HG03575 (cell line): ENCODE data around the gene MRPL58.
"Not testable (repeated sequence)": the region's sequence is repeated elsewhere in the genome, so short reads cannot be mapped to it uniquely, and the experiment has no call there.

Experiments used
- ATAC-seq: cut with Tn5 transposase; IDR thresholded peaks from one replicate; pipeline ENCODE4 v1.9.1; 2021; ENCODE audit not compliant: unreplicated experiment, insufficient number of reproducible peaks, low FRiP score; ENCODE audit errors: extremely low read depth

The MRPL58 gene

GRCh38 chr17:75009139-75009724, 3.2 kb upstream of the MRPL58 start:
- no peak for ATAC-seq

GRCh38 chr17:75010683-75011400, 1.6 kb upstream of the MRPL58 start:
- no peak for ATAC-seq

- ATAC-seq = no peak
These were observed 922 bp upstream of the MRPL58 start for GRCh38 chr17:75011401-75012095.

GRCh38 chr17:75012096-75012345, 449 bp upstream of the MRPL58 start:
- no peak for ATAC-seq

GRCh38 chr17:75013092-75013559, 656 bp downstream of the MRPL58 start:
- no peak for ATAC-seq

- no peak for ATAC-seq
These were observed 6.7 kb downstream of the MRPL58 start for GRCh38 chr17:75019146-75019545.

- no peak for ATAC-seq
These were observed 7.2 kb downstream of the MRPL58 start for GRCh38 chr17:75019710-75020109.

- no peak for ATAC-seq
These were observed 8.1 kb downstream of the MRPL58 start for GRCh38 chr17:75020331-75021110.

GRCh38 chr17:75024686-75025397, 12.4 kb downstream of the MRPL58 start:
- no peak for ATAC-seq

GRCh38 chr17:75025398-75025734, 12.9 kb downstream of the MRPL58 start:
- ATAC-seq = not testable (repeated sequence)

GRCh38 chr17:75026650-75027049, 14.2 kb downstream of the MRPL58 start:
- not testable (repeated sequence) for ATAC-seq

- no peak for ATAC-seq
These were observed 17.7 kb downstream of the MRPL58 start for GRCh38 chr17:75030161-75030560.

- ATAC-seq = no peak
These were observed 19.7 kb downstream of the MRPL58 start for GRCh38 chr17:75031972-75032719.

GRCh38 chr17:75032720-75033280, 20.3 kb downstream of the MRPL58 start:
- no peak for ATAC-seq

GRCh38 chr17:75033346-75034235, 21.1 kb downstream of the MRPL58 start:
- no peak for ATAC-seq

GRCh38 chr17:75034236-75034908, 21.9 kb downstream of the MRPL58 start:
- ATAC-seq = no peak
